ENCODE data around the gene KRTAP2-3.
"Not testable (repeated sequence)": the region's sequence is repeated elsewhere in the genome, so short reads cannot be mapped to it uniquely, and the experiment has no call there.

Gene KRTAP2-3

DNA sequence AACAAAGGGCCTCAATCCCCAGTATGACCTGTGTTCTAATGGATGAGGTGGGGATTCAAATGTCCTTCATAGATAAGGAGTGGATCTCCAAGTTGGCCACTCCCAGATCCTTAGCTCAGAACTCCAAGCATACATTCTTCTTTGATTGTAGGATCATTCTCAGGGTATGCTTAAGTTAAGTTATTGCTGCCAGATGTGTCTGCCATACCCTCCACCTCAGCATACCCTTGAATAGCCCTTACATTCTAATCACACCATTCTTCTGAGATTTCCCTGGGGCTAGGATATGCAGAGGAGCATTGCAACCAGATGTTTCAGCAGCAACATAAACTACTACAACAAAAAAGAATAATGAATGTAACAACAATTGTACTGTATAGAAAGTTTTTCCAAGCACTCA is 7.4 kb upstream of the KRTAP2-3 start:
- DNase-seq (ENCODE audit: low read depth) = no peak

DNA sequence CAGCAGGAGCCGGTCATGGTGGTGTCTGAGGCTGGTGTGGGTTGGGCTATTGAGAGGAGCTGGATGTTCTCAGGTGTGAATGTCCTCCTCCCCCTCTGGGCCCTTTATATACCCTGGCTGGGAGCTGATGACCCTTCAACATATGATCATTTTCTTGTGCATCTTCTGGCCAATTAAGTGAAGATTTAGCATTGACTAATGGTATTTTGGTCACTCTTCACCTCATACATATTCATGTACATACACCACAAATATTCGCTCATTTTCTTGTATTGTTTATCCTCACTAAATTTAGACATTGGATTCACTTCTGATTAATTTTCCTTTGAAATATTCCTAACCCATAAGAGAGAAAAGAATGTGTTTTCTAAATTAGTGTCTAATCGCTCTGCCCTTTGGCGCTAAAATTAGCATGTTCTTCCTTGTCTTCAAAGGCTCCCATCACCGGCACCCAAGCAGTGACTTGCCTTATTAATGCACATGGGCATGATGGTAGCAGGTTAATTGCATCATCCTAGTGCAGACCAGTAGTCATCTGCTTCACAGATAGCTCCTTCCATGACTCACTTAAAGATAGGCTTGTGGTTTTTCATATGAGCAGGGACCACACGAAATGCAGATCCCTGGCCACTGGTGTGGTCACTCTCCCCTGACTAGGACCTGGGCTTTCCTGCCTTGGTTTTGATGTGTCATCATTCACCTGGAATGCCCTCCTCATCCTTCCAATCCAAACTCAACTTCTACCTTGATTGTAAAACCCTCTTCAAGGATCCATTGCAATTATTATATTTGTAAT is 6.1 kb upstream of the KRTAP2-3 start, which contains the start of gene KRTAP2-4:
KRTAP2-4 (minus strand) TSS at position 51 of the 796 bp plus-strand sequence; CDS start at position 17, 34 bp downstream.
- DNase-seq (ENCODE audit: low read depth) = no peak

DNA sequence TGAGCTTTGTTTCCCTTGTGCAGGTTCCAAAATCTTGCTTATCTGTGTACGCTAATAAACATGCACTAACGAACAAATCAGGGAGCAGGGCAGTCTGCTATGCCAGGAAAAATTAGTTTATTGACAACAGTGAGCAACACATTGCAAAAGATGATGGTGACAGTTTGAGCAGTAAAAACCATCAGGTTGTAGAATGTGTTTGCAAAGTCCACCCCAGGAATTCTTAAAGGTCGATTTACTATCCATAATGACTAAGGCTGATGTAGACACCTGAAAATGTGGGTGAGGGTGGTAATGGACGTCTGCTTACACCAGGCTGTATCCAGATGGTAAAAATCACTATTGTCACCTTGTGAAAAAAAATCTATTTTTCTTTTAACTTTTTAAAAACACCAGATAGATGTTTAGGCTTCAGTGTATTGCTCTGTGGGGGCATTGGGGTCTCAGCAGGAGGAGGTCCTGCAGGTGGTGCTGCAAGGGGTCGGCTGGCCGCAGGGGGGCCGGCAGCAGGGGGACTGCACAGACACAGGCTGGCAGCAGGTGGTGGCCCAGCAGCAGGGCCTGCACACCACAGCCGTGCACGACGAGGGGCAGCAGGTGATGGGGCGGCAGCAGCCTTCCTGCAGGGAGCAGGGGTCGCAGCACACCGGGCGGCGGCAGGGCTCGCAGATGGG is 5.2 kb upstream of the KRTAP2-3 start:
- not testable (repeated sequence) for DNase-seq (ENCODE audit: low read depth)

DNA sequence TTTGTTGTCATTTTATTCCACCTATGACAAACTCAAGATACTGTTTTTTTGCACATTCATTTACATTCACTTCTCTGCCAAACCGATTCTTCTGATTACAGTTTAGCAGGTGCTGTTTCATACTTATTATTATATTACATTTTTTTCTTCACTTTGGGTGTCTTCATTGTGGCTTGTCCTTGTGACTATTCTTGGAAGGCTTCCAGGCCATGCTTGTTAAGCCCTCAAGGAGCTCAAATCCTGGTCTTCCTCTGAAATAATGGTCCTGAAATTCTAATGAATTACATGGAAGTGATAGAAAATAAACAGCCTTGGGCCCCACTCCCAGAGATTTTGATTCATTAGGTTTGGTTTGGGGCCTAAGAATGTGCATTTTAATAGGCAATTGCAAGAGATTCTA is 4.4 kb upstream of the KRTAP2-3 start:
- no peak for DNase-seq (ENCODE audit: low read depth)

DNA sequence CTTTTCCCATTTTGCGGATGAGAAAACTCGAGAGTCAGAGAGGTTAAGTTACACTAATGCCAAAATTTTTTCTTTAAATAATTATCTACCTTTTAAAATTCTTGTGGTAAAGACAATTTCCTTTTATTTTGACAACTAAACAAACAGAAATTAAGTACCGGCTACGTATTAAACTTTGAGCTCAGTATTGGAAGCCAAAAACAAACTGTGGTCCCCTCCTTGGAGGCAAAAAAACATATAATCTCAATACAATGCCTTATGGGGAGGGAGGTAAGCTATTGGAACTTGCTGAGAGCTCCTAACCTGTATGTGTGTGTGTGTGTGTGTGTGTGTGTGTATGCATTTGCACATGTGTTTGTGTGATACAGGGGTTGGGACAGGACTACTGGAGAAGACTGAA is 3.5 kb upstream of the KRTAP2-3 start:
- no peak for DNase-seq (ENCODE audit: low read depth)

DNA sequence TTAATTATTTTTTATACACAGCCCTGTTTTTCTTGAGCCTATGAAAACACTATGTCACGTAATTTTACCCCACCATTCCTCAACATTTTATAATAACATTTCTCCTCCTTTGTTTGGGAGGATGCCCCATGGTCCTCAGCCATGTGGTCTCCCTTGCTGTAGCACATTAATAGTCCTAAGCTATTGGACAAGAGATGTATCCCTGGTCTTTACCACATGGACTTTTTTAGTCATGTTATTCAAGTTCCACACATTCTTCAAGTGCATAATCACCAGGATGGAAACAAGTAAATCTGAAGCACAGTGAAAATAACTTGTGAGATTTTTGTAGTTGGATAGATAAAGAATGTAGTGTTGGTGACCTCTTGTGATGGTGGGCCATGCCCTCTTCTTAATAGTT is 2.0 kb upstream of the KRTAP2-3 start:
- DNase-seq (ENCODE audit: low read depth) = no peak

DNA sequence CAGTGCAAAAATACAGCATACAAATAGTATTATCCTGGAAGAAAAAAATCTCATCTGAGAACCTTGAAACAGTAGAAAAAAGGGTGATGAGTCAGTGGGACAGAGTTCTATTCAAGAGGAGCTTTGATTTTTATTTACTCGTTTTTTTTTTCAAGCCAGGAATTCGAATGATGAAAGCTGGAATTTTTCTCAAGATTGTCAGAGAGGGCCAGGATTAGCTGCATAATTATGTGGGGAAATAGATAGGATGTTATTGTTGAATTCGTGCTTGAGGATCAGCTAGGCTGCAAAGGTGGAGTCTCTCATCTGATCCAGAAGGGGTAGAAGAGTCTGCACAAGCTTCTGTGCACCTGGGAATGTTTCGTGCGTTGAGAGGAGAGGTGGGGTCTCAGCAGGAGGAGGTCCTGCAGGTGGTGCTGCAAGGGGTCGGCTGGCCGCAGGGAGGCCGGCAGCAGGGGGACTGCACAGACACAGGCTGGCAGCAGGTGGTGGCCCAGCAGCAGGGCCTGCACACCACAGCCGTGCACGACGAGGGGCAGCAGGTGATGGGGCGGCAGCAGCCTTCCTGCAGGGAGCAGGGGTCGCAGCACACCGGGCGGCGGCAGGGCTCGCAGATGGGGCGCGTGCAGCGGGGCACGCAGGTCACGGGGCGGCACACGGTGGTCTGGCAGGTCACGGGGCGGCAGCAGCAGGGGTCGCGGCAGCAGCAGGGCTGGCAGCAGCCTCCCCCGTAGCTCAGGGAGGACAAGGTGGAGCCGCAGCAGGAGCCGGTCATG is 450 bp downstream of the KRTAP2-3 start:
- not testable (repeated sequence) for DNase-seq (ENCODE audit: low read depth)

DNA sequence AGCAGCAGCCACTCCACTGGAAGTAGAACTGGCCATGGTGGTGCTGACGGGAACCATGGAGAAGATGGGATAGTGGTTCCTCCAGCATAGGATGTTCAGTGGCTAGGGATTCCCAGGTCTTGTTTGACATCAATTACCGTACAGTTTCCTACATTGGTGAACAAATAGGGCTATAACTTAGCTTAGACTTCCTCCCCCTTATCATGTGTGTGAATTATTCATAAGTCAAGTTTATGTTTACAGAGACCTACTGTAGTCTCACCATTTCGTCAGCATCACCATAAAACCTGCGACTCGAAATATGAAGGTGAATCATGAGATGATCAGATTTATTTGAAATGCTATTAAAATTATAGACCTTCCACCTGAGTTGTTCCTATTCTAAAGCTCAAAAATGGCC is 1.2 kb downstream of the KRTAP2-3 start:
- DNase-seq (ENCODE audit: low read depth) = no peak

DNA sequence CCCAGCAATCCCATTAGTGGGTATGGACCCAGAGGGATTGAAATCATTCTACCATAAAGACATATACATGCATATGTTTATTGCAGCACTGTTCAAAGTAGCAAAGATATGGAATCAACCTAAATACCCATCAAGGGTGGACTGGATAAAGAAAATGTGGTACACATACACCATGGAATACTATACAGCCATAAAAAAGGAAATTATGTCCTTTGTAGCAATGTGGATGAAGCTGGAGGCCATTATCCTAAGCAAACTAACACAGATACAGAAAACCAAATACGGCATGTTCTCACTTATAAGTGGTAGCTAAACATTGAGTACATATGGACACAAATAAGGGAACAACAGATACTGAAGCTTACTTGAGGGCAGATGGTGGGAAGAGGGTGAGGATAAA is 2.4 kb downstream of the KRTAP2-3 start:
- no peak for DNase-seq (ENCODE audit: low read depth)

DNA sequence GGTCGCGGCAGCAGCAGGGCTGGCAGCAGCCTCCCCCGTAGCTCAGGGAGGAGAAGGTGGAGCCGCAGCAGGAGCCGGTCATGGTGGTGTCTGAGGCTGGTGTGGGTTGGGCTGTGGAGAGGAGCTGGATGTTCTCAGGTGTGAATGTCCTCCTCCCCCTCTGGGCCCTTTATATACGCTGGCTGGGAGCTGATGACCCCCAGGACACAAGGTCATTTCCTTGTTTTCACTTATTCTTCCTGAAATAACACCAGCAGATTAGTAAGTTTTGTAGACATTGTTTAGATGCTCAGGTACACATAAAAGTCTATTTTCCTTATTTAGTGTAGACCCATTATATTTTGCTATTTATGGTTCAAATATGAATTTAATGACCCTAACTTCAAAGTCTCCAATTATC is 4.8 kb downstream of the KRTAP2-3 start, which contains the start of gene KRTAP2-2:
KRTAP2-2 (minus strand) TSS at position 101 of the 400 bp plus-strand sequence; CDS start at position 82, 19 bp downstream.
- not testable (repeated sequence) for DNase-seq (ENCODE audit: low read depth)

DNA sequence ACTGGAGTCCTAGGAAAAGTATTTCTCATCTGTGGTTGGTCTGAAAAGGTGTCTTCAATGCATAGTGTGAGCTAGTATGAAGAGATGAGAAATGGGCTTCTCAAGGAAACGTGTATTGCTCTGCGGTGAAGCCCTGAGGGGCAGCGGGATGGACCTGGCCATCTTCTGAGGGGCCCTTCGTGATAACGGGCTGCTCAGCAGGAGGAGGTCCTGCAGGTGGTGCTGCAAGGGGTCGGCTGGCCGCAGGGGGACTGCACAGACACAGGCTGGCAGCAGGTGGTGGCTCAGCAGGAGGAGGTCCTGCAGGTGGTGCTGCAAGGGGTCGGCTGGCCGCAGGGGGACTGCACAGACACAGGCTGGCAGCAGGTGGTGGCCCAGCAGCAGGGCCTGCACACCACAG is 5.4 kb downstream of the KRTAP2-3 start:
- not testable (repeated sequence) for DNase-seq (ENCODE audit: low read depth)

DNA sequence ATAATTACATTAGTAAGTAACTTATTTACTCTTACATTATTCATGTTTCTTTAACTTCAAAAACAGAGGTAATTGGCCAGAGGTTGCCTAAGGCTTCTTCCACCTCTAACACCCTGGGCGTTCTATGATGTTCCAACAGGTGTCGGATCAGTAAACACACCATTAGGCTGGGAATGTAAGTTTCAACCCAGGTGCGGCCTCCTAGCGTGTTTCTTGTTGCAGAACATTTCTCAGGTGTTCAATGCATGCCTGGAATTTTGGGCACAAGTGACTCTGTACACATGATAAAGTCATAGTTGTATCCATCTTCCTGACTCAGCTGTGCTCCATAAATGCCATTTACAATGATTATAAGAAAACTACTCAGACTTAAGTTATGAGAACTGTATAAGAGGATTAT is 5.9 kb downstream of the KRTAP2-3 start:
- no peak for DNase-seq (ENCODE audit: low read depth)

DNA sequence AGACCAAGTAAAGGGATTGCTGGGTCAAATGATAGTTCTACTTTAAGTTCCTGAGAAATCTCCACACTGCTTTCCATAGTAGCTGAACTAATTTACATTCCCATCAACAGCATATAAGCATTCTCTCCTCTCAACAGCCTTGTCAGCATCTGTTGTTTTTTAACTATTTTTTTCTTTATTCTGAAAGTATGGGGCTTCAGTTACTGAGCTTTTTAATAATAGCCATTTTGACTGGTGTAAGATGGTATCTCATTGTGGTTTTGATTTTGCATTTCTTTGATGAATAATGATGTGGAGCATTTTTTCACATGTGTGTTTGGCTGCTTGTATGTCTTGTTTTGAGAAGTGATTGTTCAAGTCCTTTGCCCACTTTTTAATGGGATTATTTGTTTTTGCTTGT is 7.3 kb downstream of the KRTAP2-3 start:
- no peak for DNase-seq (ENCODE audit: low read depth)

DNA sequence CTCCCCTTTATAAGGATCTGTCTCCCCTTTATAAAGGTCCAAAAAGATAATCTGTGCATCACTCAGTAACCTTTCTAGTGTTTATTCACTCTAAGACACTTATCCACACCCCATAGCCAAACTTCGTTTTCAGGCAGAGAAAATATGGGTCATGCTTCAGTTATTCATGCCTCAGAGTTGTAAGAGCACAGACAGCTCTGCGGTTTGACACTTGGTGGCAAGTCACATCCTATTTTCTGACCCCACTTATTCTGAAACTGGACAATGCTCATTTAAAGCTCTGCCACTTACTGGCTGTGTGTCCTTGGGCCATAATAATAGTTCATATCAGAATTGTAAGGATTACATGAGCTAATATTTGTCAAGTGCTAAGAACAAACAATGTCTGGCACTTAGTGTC is 10.8 kb downstream of the KRTAP2-3 start:
- no peak for DNase-seq (ENCODE audit: low read depth)

DNA sequence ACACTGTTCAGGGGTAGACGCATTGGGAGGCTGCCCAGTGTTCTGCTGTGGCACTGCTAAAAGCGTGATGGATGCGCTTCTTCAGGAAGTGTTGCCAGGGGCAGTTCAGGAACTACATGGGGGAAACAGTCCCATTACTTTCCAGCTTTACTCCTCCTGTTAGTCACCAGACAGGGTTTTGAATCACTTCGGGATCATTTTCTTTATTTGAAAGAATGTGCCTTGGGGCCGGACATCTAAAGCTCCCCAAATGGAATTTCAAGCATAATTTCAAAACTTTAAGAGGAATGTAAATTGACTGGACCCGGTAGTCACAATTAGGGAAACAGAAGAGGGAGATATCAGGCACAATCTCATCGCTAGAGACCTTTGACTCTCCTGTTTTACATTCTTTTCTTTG is 11.5 kb downstream of the KRTAP2-3 start:
- no peak for DNase-seq (ENCODE audit: low read depth)

DNA sequence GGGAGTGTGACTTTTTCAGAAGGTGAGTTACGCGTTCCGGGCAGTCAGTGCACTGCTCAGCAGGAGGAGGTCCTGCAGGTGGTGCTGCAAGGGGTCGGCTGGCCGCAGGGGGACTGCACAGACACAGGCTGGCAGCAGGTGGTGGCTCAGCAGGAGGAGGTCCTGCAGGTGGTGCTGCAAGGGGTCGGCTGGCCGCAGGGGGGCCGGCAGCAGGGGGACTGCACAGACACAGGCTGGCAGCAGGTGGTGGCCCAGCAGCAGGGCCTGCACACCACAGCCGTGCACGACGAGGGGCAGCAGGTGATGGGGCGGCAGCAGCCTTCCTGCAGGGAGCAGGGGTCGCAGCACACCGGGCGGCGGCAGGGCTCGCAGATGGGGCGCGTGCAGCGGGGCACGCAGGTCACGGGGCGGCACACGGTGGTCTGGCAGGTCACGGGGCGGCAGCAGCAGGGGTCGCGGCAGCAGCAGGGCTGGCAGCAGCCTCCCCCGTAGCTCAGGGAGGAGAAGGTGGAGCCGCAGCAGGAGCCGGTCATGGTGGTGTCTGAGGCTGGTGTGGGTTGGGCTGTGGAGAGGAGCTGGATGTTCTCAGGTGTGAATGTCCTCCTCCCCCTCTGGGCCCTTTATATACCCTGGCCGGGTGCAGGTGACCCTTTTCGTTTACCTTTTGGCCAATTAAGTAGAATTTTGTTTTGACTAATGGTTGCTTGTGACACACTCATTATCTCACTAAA is 13.0 kb downstream of the KRTAP2-3 start, which contains the start of gene KRTAP2-1:
KRTAP2-1 (minus strand) TSS at position 582 of the 731 bp plus-strand sequence; CDS start at position 533, 49 bp downstream.
- DNase-seq (ENCODE audit: low read depth) = not testable (repeated sequence)

DNA sequence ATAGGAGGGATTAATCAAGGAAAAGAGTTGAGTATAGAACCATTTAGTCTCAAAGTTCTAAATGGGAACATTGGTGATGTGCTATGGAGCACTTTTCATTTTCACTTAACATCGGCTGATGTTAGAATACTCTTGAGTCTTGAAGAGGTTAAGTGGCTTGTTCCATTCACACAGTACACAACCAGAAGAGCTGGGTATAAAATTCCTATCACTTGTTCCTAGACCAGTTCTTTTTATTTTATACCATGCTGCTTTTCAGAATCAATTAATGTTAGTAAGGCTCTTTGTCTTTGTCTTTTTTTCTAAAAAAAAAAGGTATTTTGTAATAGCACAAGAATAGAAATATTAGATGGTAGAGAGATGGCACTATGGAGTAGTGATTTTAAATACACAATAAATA is 17.0 kb downstream of the KRTAP2-3 start:
- no peak for DNase-seq (ENCODE audit: low read depth)

DNA sequence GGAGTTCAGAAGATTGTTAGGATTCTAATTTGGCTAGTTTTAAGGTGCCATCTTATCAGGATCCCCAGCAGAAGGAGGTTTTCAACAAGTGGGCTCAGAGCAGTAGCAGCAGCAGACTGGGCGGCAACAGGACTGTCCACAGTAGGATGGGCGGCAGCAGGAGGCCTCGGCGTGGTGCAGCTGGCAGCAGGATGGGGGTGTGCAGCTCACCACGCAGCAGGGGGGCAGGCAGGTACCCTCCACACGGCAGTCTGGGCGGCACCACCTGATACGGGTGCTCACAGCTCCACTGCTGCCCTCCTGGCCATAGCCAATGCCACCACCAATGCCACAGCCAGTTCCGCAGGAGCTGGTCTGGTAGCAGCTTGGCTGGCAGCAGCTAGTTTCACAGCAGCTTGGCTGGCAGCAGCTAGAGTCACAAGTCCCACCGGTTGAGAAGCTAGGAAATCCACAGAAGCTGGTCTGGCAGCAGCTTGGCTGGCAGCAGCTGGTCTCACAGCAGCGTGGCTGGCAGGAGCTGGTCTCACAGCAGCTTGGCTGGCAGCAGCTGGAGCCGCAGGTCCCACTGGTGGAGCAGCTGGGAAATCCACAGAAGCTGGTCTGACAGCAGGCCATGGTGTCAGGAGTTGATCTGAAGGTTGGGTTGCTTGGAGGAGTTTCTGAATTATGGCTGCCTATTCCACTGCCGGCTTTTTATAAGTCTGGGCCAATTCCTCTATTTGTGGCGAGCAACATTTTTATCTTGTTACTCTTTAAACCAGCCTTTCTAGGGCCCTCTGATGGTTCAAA is 18.9 kb downstream of the KRTAP2-3 start, which contains the start of gene KRTAP1-1:
KRTAP1-1 (minus strand) TSS at position 668 of the 789 bp plus-strand sequence; CDS start at position 615, 53 bp downstream.
- DNase-seq (ENCODE audit: low read depth) = not testable (repeated sequence)

DNA sequence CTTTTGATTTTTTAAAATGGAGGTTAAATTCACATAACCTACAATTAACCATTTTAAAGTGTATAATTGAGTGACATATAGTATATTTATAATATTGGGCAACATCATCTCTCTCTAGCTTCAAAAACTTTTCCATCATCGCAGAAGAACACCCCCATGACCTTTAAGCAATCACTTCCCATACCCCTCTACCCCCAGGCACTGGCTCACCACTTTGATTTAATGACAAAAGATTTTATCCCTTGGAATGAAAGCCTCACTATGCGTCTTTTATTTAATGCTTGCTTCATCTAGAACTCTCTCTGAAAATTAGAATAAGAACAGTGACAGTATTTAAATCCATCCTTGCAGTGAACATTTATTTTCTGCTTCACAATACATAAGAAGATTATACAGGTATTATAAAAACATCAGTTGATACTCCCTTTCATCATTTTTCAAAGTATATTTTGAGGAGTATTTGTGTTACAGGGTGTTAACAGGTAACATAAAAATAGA is 22.0 kb downstream of the KRTAP2-3 start:
- no peak for DNase-seq (ENCODE audit: low read depth)

DNA sequence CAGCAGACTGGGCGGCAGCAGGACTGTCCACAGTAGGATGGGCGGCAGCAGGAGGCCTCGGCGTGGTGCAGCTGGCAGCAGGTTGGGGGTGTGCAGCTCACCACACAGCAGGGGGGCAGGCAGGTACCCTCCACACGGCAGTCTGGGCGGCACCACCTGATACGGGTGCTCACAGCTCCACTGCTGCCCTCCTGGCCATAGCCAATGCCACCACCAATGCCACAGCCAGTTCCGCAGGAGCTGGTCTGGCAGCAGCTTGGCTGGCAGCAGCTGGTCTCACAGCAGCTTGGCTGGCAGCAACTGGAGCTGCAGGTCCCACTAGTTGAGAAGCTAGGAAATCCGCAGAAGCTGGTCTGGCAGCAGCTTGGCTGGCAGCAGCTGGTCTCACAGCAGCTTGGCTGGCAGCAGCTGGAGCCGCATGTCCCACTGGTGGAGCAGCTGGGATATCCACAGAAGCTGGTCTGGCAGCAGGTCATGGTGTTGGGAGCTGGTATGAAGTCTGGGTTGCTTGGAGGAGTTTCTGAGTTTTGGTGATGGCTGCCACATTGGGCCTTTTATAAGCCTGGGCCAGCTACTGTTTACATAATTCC is 25.5 kb downstream of the KRTAP2-3 start, which contains the start of gene KRTAP1-3:
KRTAP1-3 (minus strand) TSS at position 529 of the 590 bp plus-strand sequence; CDS start at position 476, 53 bp downstream.
- DNase-seq (ENCODE audit: low read depth) = not testable (repeated sequence)

Data from activated gamma-delta T cell treated with anti-CD3 and anti-CD28 coated beads, Interleukin-2, amount 50 U/mL, for 16 hours (primary cell).